Hepatocyte (in vitro differentiated cells): ENCODE data around the gene PHC1.

Source experiments
- CTCF ChIP-seq: fragments of 200-600 bp; sonication (generic); IDR thresholded peaks from 2 replicates; pipeline ENCODE4 v1.5.1; 2016; ENCODE audit warnings: antibody characterized with exemption, mild to moderate bottlenecking; ENCODE audit not compliant: poor library complexity
- EZH2 ChIP-seq: fragments of 200-600 bp; sonication (generic); IDR thresholded peaks from 2 replicates; pipeline ENCODE4 v1.6.1; 2016; ENCODE audit warnings: antibody characterized with exemption, mild to moderate bottlenecking, borderline replicate concordance
- EZH2phosphoT487 ChIP-seq: fragments of 200-600 bp; sonication (generic); IDR thresholded peaks from one replicate; pipeline ENCODE4 v1.6.1; 2018; ENCODE audit warnings: antibody characterized with exemption, mild to moderate bottlenecking, low read depth, moderate library complexity; ENCODE audit not compliant: unreplicated experiment, severe bottlenecking

GRCh38 chr12:8912914-8913313 is 1.4 kb upstream of the PHC1 start:
- TF ChIP-seq CTCF = no peak
- no peak for TF ChIP-seq EZH2phosphoT487
- TF ChIP-seq EZH2 = no peak
